Measurements from ENCODE around the gene EXOC8. TPM values are rescaled to one million over a fixed set of nuclear protein-coding genes. Genes with fewer than 3 reads are reported as not detected.

EXOC8 gene
- total RNA-seq, 1 experiment from 2014 or later, result 10.6 TPM

- Histone ChIP-seq H3K27me3 (ENCODE audit: control insufficient read depth, insufficient read depth, low read length) (no peaks in the 10 kb centered on the region), H3K4me3 (ENCODE audit: insufficient read depth, low read depth, low read length) (peak overlapping the region; percentile 98), H3K36me3 (replicated peaks; ENCODE audit: control insufficient read depth, insufficient read depth, low read length) (peaks cover 1% of the 10 kb centered on the region; the same call in 1 of the 2 replicates)
- DNase-seq, result peak; percentile 74
Observed at GRCh38 chr1:231337043-231337471, 595 bp downstream of the EXOC8 start.

GRCh38 chr1:231335663-231336602 lies 1.7 kb downstream of the EXOC8 start:
- Histone ChIP-seq H3K4me3 (ENCODE audit: insufficient read depth, low read depth, low read length) (peak overlapping the region; percentile 98; the same call in 1 of the 2 replicates), H3K36me3 (replicated peaks; ENCODE audit: control insufficient read depth, insufficient read depth, low read length) (no peaks in the 10 kb centered on the region), H3K27me3 (ENCODE audit: control insufficient read depth, insufficient read depth, low read length) (no peaks in the 10 kb centered on the region)
- no peak for DNase-seq

DNA sequence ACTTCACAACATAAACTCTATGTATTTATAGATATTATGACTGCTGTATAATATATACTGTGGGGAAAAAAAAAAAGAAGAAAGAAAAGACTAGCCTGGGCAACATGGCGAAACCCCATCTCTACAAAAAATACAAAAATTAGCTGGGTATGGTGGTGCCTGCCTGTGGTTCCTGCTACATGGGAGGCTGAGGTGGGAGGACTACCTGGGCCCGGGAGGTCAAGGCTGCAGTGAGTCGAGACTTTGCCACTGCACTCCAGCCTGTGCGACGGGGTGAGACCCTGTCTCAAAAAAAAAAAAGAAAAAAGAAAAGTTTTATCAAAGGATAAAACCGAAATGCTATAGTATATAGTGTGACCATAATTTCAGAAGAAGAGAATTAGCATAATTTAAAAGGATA lies 2.7 kb downstream of the EXOC8 start:
- DNase-seq, result no peak
- no peaks in the 10 kb centered on the region for H3K36me3 ChIP-seq (replicated peaks; ENCODE audit: control insufficient read depth, insufficient read depth, low read length)
- no peaks in the 10 kb centered on the region for H3K27me3 ChIP-seq (ENCODE audit: control insufficient read depth, insufficient read depth, low read length)
- no peak overlapping the region for H3K4me3 ChIP-seq (ENCODE audit: insufficient read depth, low read depth, low read length)

DNA sequence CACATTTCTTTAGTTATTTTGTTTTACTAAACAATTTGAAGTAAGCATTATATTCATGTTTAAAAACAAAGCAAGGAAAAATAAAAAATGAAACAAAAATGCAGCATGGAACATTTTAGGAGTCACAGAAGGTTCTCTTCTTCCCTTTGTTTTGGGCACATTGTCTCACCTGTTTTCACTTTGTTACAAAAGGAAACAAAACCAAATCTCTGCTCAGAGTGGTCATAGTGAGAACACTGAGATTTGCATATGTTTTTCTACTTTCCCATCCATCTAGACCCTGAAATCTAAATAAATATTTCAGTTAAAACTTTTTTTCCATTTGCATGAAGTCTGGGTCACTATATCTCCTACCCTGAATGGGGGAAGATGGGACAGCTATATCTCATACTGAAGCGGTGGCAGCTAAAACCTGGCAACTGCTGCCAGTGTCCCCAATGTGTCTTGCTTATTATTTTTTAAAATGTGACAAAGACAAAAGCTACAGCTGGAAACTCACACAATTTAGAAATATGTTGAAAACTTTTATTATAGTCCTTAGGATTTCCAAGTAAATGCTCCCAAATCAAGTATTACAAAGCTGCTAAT lies 3.5 kb downstream of the EXOC8 start:
- Histone ChIP-seq H3K4me3 (ENCODE audit: insufficient read depth, low read depth, low read length) (peak overlapping the region; percentile 1; the same call in 1 of the 2 replicates), H3K36me3 (replicated peaks; ENCODE audit: control insufficient read depth, insufficient read depth, low read length) (no peaks in the 10 kb centered on the region), H3K27me3 (ENCODE audit: control insufficient read depth, insufficient read depth, low read length) (no peaks in the 10 kb centered on the region)
- no peak for DNase-seq

DNA sequence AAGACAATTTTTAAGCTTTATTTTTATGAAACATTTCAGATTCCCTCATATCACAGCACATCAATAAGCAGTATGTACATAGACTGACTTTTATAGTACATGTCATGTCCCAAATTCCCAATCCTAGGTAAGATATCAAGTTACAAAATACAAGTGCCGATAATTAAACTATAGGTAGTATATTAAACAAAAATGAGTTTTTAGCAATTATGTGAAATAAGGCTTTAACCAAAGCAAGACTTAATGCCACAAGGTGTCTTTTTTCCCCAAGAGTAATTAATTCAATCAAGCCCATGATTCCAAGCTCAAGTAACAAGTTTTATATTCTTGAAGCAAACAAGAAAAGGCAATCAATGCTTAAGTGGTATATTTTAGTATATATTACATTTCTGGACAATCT lies 4.9 kb downstream of the EXOC8 start:
- H3K27me3 ChIP-seq (ENCODE audit: control insufficient read depth, insufficient read depth, low read length), result no peaks in the 10 kb centered on the region
- no peak overlapping the region for H3K4me3 ChIP-seq (ENCODE audit: insufficient read depth, low read depth, low read length)
- no peak for DNase-seq
- no peaks in the 10 kb centered on the region for H3K36me3 ChIP-seq (replicated peaks; ENCODE audit: control insufficient read depth, insufficient read depth, low read length)

GRCh38 chr1:231329483-231329882 lies 8.2 kb downstream of the EXOC8 start:
- Histone ChIP-seq H3K27me3 (ENCODE audit: control insufficient read depth, insufficient read depth, low read length) (no peaks in the 10 kb centered on the region), H3K36me3 (replicated peaks; ENCODE audit: control insufficient read depth, insufficient read depth, low read length) (no peaks in the 10 kb centered on the region), H3K4me3 (ENCODE audit: insufficient read depth, low read depth, low read length) (no peak overlapping the region)
- no peak for DNase-seq

DNA sequence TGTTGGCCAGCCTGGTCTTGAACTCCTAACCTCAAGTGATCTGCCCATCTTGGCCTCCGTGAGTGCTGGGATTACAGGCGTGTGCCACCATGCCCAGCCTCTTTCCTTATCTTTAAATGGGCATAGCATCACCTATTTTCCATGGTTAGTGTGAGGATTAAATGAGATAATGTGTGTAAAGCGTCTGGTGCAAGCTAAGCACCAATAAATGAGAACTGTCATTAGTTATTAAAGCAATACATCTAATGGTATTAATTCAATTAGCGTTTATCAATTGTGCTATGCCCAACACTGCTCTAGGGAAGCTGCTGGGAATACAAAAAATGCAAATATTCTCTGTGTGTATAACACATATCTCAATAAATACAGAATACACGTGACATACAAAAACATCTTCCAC lies 10.0 kb downstream of the EXOC8 start:
- Histone ChIP-seq H3K36me3 (replicated peaks; ENCODE audit: control insufficient read depth, insufficient read depth, low read length) (no peaks in the 10 kb centered on the region), H3K4me3 (ENCODE audit: insufficient read depth, low read depth, low read length) (no peak overlapping the region), H3K27me3 (ENCODE audit: control insufficient read depth, insufficient read depth, low read length) (no peaks in the 10 kb centered on the region)
- DNase-seq, result no peak

- Histone ChIP-seq H3K36me3 (replicated peaks; ENCODE audit: control insufficient read depth, insufficient read depth, low read length) (no peaks in the 10 kb centered on the region), H3K4me3 (ENCODE audit: insufficient read depth, low read depth, low read length) (no peak overlapping the region), H3K27me3 (ENCODE audit: control insufficient read depth, insufficient read depth, low read length) (no peaks in the 10 kb centered on the region)
- DNase-seq, result no peak
Observed at GRCh38 chr1:231326248-231326647, 11.4 kb downstream of the EXOC8 start.

DNA sequence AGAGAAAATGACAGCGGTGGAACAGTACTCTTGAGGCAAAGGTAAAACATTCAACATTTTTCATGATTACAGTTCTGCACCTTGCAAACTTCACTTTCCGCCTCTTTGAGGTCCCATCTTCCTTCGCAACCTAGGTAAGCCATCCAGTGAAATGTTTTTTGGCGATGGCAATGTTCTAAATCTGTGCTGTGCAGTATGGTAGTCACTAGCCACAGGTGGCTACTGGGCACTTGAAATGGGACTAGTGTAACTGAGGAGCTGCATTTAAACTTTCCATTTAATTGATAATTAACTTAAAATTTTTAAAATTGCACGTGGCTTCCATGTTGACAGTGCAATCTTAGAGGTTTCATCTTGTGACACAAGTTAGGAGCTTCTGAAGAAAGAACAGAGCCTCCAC lies 13.0 kb downstream of the EXOC8 start:
- no peaks in the 10 kb centered on the region for H3K27me3 ChIP-seq (ENCODE audit: control insufficient read depth, insufficient read depth, low read length)
- no peak overlapping the region for H3K4me3 ChIP-seq (ENCODE audit: insufficient read depth, low read depth, low read length)
- no peaks in the 10 kb centered on the region for H3K36me3 ChIP-seq (replicated peaks; ENCODE audit: control insufficient read depth, insufficient read depth, low read length)
- DNase-seq, result no peak

DNA sequence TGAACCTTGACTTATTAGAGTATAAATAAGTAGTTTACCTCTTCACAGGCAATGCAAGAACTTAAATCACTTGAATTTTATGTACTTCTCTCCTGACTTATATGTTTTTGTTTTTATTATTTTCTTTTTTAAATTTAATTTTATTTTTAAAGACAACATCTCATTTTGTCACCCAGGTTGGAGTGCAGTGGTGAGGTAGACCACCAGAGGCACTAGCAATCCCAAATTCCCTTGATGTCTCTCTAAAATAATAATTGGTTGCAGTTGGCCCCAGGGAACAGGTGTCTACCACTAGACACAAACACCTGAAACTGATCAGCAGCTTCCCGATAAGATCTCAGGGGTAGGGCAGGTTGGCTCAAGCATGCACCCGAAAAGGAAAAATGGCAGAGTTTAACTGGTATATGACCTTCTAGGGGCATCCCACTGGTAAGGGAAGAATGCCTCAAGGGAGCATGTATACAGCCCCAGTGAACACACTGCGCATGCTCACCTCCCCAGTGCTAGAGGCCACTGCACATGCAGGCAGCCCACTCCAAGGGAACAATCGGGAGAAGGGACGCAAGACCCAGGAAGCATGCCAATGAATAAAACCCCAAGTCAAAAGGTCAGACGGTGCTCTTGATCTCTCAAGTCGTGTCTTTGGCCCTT lies 14.6 kb downstream of the EXOC8 start:
- Histone ChIP-seq H3K4me3 (ENCODE audit: insufficient read depth, low read depth, low read length) (no peak overlapping the region), H3K36me3 (replicated peaks; ENCODE audit: control insufficient read depth, insufficient read depth, low read length) (no peaks in the 10 kb centered on the region), H3K27me3 (ENCODE audit: control insufficient read depth, insufficient read depth, low read length) (no peaks in the 10 kb centered on the region)
- no peak for DNase-seq

DNA sequence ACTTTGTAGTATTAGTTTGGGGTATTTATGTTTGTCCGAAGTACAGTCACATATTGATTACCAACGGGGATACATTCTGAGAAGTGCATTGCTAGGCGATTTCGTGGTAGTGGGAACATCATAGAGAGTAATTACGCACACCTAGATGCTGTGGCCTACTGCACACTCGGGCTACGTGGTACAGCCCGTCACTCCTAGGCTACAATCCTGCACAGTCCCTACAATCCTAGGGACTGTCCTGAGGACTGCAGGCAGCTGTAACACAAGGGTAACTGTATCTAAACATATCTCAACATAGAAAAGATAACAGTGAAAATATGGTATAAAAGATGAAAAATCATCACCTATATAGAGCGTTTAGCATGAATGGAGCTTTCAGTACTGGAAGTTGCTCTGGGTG lies 18.6 kb downstream of the EXOC8 start:
- no peaks in the 10 kb centered on the region for H3K36me3 ChIP-seq (replicated peaks; ENCODE audit: control insufficient read depth, insufficient read depth, low read length)
- no peak overlapping the region for H3K4me3 ChIP-seq (ENCODE audit: insufficient read depth, low read depth, low read length)
- no peak for DNase-seq
- no peaks in the 10 kb centered on the region for H3K27me3 ChIP-seq (ENCODE audit: control insufficient read depth, insufficient read depth, low read length)

DNA sequence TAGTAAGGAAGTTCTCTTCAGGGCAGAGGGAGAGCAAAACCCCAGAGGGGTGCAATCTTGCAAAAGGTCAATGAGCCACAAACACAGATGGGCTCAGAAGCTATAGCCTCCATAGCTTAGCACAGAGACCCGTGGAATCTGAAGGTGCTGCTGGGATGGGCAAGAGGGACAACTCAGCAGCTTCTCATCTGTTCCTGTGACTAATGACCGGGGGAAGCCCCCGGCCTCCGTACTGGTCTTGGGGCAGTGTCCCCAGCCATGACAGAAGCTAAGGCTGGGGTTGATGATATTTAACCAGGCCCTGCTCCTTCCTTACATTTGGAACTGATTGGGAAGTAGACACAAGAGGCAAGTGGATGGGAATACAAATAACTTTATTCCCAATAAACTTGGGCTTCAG lies 19.1 kb downstream of the EXOC8 start:
- Histone ChIP-seq H3K27me3 (ENCODE audit: control insufficient read depth, insufficient read depth, low read length) (no peaks in the 10 kb centered on the region), H3K36me3 (replicated peaks; ENCODE audit: control insufficient read depth, insufficient read depth, low read length) (no peaks in the 10 kb centered on the region), H3K4me3 (ENCODE audit: insufficient read depth, low read depth, low read length) (no peak overlapping the region)
- no peak for DNase-seq

- DNase-seq, result no peak
- H3K4me3 ChIP-seq (ENCODE audit: insufficient read depth, low read depth, low read length), result no peak overlapping the region
- no peaks in the 10 kb centered on the region for H3K36me3 ChIP-seq (replicated peaks; ENCODE audit: control insufficient read depth, insufficient read depth, low read length)
- no peaks in the 10 kb centered on the region for H3K27me3 ChIP-seq (ENCODE audit: control insufficient read depth, insufficient read depth, low read length)
Observed at GRCh38 chr1:231318015-231318355, 19.7 kb downstream of the EXOC8 start.

GRCh38 chr1:231317306-231318014 lies 20.2 kb downstream of the EXOC8 start:
- Histone ChIP-seq H3K27me3 (ENCODE audit: control insufficient read depth, insufficient read depth, low read length) (no peaks in the 10 kb centered on the region), H3K4me3 (ENCODE audit: insufficient read depth, low read depth, low read length) (no peak overlapping the region), H3K36me3 (replicated peaks; ENCODE audit: control insufficient read depth, insufficient read depth, low read length) (no peaks in the 10 kb centered on the region)
- DNase-seq, result no peak

Data from H7 (cell line).